ENCODE measurements around the gene CDH4.

DNA sequence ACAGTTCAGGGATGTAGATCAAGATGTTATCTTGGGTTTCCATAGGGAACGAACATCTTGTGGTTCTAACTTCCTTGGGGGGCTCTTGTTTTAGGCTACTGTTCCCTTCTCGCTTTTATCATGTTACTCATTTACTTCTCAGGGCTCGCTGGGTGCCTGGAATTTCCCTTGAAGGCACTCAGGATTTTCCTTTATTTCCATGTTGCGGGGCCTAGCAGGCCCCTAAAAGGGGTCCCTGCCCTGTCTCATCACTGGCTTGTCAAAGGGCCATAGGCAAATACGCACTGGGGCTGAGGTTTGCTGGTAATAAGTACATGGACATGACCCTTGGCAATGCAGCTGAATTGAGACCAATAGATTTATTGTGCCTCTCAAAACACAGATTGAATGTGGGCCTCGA lies 262.3 kb downstream of the CDH4 start:
- TF ChIP-seq, protein P1, sequence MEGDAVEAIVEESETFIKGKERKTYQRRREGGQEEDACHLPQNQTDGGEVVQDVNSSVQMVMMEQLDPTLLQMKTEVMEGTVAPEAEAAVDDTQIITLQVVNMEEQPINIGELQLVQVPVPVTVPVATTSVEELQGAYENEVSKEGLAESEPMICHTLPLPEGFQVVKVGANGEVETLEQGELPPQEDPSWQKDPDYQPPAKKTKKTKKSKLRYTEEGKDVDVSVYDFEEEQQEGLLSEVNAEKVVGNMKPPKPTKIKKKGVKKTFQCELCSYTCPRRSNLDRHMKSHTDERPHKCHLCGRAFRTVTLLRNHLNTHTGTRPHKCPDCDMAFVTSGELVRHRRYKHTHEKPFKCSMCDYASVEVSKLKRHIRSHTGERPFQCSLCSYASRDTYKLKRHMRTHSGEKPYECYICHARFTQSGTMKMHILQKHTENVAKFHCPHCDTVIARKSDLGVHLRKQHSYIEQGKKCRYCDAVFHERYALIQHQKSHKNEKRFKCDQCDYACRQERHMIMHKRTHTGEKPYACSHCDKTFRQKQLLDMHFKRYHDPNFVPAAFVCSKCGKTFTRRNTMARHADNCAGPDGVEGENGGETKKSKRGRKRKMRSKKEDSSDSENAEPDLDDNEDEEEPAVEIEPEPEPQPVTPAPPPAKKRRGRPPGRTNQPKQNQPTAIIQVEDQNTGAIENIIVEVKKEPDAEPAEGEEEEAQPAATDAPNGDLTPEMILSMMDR (IDR thresholded peaks at IDR 0.05) = no peak
- TF ChIP-seq POLR2AphosphoS5 (IDR thresholded peaks at IDR 0.05) (no peak), POLR2A (IDR thresholded peaks at IDR 0.05) (no peak)
